NCI-H1436 (cell line): Measurements from ENCODE around the gene AMBN.
"Not testable (repeated sequence)": the region's sequence is repeated elsewhere in the genome, so short reads cannot be mapped to it uniquely, and the experiment has no call there.

Experiments used
- DNase-seq: peaks from one replicate; lab custom pipeline; 2025; lab: John Stamatoyannopoulos, UW

Gene AMBN

GRCh38 chr4:70608324-70608723, 16.3 kb downstream of the AMBN start:
- DNase-seq, result no peak

GRCh38 chr4:70613306-70614183, 21.5 kb downstream of the AMBN start:
- no peak for DNase-seq

GRCh38 chr4:70614184-70614555, 22.1 kb downstream of the AMBN start:
- DNase-seq, result no peak

GRCh38 chr4:70619288-70619687, 27.2 kb downstream of the AMBN start:
- no peak for DNase-seq

- DNase-seq, result no peak
Measured at GRCh38 chr4:70619778-70620177, 27.7 kb downstream of the AMBN start.

- no peak for DNase-seq
Measured at GRCh38 chr4:70623323-70623722, 31.3 kb downstream of the AMBN start.

GRCh38 chr4:70624226-70624793, 32.3 kb downstream of the AMBN start:
- DNase-seq, result no peak

- DNase-seq, result no peak
Measured at GRCh38 chr4:70627620-70628019, 35.6 kb downstream of the AMBN start.

- no peak for DNase-seq
Measured at GRCh38 chr4:70628444-70628843, 36.4 kb downstream of the AMBN start, which contains the start of gene ENAM. ENAM (plus strand) TSS chr4:70628744; CDS start chr4:70629501, 757 bp downstream.

GRCh38 chr4:70629469-70630090, 37.5 kb downstream of the AMBN start:
- DNase-seq, result no peak

GRCh38 chr4:70630162-70630561, 38.1 kb downstream of the AMBN start:
- no peak for DNase-seq

- no peak for DNase-seq
Measured at GRCh38 chr4:70632028-70632427, 40.0 kb downstream of the AMBN start.

- DNase-seq, result no peak
Measured at GRCh38 chr4:70634482-70634881, 42.4 kb downstream of the AMBN start.

- no peak for DNase-seq
Measured at GRCh38 chr4:70637239-70637913, 45.3 kb downstream of the AMBN start.

GRCh38 chr4:70640192-70640591, 48.1 kb downstream of the AMBN start:
- DNase-seq, result no peak

GRCh38 chr4:70650741-70651140, 58.7 kb downstream of the AMBN start:
- not testable (repeated sequence) for DNase-seq

- DNase-seq, result peak; percentile 38
Measured at GRCh38 chr4:70651864-70652506, 59.9 kb downstream of the AMBN start.

GRCh38 chr4:70654605-70655011, 62.6 kb downstream of the AMBN start:
- DNase-seq, result no peak
